Eye (tissue), 1 donor: ENCODE data around the gene MIA3.

Experiments
- DNase-seq: peaks from one replicate; pipeline ENCODE4 v3.0.0-alpha.2; 2015

The MIA3 gene

DNA sequence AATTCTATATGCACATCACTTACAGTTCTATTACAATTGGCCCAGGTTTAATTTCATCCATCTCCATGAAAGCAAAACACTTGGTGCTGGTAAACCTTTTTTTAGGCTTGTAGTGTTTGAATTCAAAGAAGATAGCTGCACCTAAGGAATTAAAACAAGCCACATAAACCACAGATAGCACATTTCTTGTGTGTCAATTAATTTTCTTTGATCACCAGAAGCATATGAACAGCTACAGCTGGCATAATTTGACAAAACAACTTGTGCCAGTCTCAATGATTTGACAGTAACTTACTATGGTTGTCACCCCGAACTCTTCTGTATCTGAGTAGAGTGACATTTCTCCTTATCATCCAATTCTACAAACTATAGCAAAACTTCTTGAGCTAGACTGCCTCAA lies 52.2 kb downstream of the MIA3 start:
- DNase-seq = no peak

DNA sequence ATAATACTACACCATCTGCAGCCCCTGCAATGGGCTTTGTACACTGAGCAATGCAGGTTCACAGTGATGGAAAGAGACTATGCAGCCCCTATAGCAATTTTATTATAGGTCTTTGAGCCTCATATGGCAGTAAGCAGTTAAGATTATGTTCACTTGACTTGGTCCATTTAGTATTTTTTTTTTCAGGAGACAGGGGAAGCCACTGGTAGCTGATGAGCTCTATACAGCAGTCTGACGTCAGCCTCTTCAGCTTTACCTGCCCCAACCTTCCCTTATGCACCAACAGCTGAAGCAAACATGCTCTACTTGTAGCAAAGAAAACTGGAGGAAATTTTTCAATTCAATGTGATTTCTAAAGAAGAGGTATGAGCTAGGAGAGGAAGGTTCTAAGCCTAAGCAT lies 62.2 kb downstream of the MIA3 start:
- peak; percentile 42 for DNase-seq

- DNase-seq = peak; percentile 3
Observed at GRCh38 chr1:222691016-222691415, 73.1 kb downstream of the MIA3 start.

DNA sequence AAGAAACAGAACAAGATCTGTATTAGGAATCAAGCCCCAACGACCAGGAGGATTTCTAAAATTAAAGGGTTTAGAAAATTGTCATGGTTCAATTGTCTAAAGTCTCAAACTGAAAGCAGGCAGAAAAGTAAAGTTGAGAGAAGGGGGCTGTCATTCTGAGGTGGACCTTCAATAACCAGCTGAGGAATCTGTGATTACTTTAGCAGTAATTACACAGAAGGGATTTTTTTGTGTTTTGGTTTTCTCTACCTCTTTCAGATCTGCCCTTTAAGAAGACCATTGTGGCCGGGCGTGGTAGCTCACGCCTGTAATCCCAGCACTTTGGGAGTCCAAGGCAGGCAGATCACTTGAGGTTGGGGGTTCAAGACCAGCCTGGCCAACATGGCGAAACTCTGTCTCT lies 77.0 kb downstream of the MIA3 start:
- no peak for DNase-seq

DNA sequence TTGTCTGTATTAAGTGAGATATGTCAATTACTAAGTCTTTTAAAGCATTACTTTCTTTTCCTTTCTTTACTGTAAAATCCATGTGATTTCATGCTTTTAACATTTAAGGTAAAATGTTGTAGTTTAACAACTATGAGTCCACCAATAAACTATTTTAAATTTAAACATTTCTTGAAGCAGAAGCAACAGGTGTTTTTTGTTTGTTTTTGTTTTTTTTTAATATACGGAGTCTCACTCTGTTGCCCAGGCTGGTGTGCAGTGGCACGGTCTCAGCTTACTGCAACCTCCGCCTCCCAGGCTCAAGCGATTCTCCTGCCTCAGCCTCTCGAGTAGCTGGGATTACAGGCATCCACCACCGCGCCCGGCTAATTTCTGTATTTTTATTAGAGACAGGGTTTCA lies 78.8 kb downstream of the MIA3 start:
- DNase-seq = no peak

GRCh38 chr1:222697203-222697602 lies 79.3 kb downstream of the MIA3 start:
- no peak for DNase-seq

DNA sequence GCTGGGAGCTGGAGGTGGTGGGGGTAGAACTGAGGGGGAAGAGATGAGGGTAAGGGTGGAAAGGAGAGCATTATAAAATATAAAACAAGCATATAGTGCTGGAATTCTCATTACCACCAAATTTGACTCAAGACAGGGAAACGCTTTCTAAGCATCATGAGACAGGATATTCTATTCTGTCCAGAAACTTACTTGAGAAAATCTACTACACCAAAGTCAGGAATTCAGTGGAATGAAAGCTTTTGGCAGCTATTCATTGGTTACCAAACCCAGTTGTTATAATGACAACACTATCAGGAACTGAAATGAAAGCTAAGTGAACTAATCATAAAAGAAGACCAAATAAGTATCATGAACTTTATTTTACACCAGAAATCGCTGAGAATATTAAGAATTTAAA lies 79.9 kb downstream of the MIA3 start:
- no peak for DNase-seq

GRCh38 chr1:222702210-222702609 lies 84.3 kb downstream of the MIA3 start:
- no peak for DNase-seq

DNA sequence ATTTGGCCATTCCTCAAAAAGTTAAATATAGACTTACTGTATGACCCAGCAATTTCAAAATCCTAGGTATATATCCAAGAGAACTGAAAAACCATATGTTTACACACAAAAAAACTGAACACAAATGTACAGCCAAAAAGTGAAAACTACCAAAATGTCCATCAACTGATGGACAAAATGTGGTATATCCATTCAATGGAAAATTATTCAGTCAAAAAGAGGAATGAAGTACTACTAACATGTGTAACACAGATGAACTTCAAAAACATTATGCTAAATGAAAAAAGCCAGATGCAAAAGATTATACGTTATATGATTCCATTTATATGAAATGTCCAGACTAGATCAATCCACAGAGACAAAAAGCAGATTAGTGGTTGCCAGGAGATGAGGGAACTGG lies 86.4 kb downstream of the MIA3 start:
- DNase-seq = no peak

GRCh38 chr1:222706815-222707214 lies 88.9 kb downstream of the MIA3 start:
- DNase-seq = no peak

GRCh38 chr1:222709700-222710153 lies 91.8 kb downstream of the MIA3 start:
- peak; percentile 14 for DNase-seq

DNA sequence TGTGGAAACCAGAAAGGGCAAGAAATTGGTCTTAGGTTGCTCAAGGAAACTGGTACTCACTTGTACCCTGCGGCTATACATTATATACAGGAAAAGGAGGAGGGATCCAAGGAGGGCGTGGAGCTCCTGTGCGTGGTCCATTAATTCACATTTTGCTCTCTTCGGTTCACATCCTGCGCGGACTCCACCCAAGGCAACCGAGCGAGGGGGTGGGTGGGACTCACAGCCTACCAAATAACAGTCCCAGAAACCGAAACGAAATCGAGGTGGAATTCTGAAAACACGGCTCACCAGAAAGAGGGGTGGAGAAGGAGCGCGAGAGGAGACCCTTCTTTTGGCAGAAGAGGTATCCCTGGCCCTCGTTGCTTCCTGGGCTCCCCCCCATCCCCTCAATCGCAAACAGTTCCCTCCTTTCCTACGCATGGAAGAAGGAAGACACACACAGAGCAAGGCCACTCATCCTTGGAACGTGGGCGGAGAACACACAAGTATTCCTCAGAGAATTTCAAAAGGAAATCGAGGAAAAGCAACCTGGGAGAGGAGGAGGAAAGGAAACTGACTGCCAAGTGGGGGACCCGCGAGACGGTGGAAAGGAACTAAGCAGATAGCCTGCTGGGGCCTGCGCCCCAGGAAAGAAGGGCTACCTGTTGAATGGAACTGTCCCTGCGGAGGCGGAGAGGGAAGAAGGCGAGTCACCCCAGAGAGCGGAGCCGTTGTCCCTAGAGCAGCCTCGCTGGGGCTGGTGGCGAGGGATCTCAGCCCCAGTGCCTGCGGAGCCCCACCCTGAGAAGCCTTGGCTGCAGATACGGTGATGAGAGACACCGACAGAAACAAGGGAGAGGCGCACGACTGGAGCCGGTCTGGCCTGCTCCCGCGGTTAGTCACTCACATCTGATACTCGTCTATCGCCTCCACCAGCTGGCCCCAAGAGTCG lies 93.7 kb downstream of the MIA3 start:
- DNase-seq = peak; percentile 80

DNA sequence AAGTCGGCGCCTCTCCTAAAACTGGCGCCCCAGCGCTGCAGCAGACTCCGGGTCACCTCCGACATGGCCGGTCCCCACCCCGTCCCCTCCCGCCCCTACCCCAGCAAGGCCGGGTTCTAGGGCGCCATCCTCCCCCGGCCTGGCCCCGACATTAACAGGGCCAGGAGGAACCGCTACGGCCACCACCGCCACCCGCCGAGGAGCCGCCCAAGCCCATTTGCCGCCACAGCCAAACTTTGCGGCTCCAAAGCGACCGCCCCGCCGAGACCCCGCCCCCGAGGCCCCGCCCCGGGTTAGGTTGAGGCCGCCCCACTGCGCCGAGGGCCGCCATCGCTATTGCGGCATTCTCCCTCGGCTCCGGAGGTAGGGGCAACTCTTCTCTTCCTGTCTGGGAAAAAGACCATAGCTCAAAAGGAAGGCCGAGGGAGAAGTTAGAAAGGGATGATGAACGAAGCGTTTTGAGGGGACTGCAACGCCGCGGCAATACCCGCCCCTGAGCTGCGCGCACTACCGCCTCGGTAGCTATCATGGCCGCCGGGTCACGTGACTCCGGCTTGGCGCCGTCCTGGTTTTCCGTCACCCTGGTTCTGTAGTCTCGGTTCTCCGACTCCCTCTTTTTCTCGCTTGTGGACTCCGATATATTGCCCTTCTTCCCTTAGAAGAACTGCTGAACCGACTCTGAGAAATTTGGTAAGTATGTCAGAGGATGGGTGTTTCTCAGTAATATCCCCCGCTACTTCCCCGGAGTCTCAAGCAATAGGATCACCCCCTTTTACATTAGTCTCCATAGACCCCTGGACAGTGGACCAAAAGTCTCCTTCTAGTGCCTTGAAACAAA lies 94.6 kb downstream of the MIA3 start, which contains the start of the genes AIDA and BROX:
Gene AIDA (minus strand): TSS at position 239 of the 838 bp plus-strand sequence. CDS start 174 bp downstream, at position 65.
Gene BROX (plus strand): TSS at position 312 of the 838 bp plus-strand sequence. CDS start 3,136 bp downstream, outside the sequence.
- DNase-seq = peak; percentile 97

DNA sequence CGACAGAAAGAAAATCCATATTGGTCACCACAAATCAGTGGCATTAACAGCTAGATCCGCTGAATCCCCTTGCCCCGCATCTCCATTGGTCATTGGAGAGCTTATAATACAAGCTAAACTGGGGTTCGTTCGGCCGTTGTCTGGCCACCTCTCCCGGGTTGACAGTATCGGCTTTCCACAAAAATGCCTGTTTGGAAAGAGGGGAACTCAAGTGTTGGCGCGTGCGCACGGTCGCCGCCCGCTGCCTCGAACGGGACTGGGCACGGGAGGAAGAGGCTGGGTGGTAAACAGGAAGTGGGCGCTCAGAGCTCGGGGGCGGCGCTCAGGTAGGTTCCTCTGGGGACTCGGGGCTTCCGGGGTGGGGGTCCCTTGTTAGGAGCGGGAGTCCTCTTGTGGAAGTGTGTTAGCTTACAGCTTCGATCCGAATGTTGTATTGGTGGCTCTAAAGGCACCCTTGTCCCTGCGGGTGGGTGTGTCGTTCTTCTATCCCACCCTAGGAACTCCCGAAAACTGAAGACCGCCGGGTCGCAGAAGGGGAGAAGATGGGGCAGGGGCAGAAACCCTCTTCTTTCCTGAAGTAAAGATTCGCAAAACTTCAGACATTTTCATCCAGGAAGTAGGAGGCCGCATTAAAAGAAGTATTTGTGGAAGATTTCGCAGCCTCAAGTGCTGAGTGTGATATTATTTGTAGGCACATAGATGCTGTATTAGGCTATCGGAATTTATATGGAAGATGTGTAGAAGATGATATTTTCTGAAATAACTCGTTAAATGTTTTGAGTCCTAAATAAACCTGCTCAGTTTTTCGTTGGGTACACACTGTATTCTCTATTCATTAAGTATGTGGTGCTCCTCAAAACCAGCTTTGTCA lies 95.4 kb downstream of the MIA3 start:
- DNase-seq = peak; percentile 98

- no peak for DNase-seq
Observed at GRCh38 chr1:222716393-222716792, 98.5 kb downstream of the MIA3 start.
